HG03060 (cell line): ENCODE data around the gene THRA.

Source experiments
- ATAC-seq: cut with Tn5 transposase; IDR thresholded peaks from one replicate; pipeline ENCODE4 v1.9.1; 2021; ENCODE audit warnings: low read depth, moderate number of reproducible peaks; ENCODE audit not compliant: unreplicated experiment

THRA gene

GRCh38 chr17:40095944-40096791 lies 33.4 kb downstream of the THRA start:
- peak; percentile 56 for ATAC-seq

GRCh38 chr17:40097087-40097486 lies 34.3 kb downstream of the THRA start:
- no peak for ATAC-seq

GRCh38 chr17:40097931-40098845 lies 35.4 kb downstream of the THRA start:
- ATAC-seq, result no peak

GRCh38 chr17:40098846-40099618 lies 36.3 kb downstream of the THRA start:
- no peak for ATAC-seq

- ATAC-seq, result no peak
These were observed 37.1 kb downstream of the THRA start for GRCh38 chr17:40099619-40100418.

GRCh38 chr17:40100419-40100668 lies 37.6 kb downstream of the THRA start, which contains the start of gene NR1D1:
TSS of gene NR1D1 (minus strand) at chr17:40100589. CDS start at chr17:40100094, 495 bp downstream.
- no peak for ATAC-seq

- no peak for ATAC-seq
These were observed 38.1 kb downstream of the THRA start for GRCh38 chr17:40100669-40101366.

- ATAC-seq, result no peak
These were observed 38.8 kb downstream of the THRA start for GRCh38 chr17:40101367-40102210.

- no peak for ATAC-seq
These were observed 40.4 kb downstream of the THRA start for GRCh38 chr17:40103071-40103661.

- ATAC-seq, result no peak
These were observed 40.9 kb downstream of the THRA start for GRCh38 chr17:40103688-40104087.

GRCh38 chr17:40104594-40105486 lies 42.1 kb downstream of the THRA start:
- no peak for ATAC-seq

- ATAC-seq, result no peak
These were observed 43.3 kb downstream of the THRA start for GRCh38 chr17:40105861-40106759.

- ATAC-seq, result no peak
These were observed 44.2 kb downstream of the THRA start for GRCh38 chr17:40106760-40107521.

- ATAC-seq, result no peak
These were observed 44.9 kb downstream of the THRA start for GRCh38 chr17:40107522-40108174.
